GM19395 (cell line): ENCODE results near the gene SULT1C2.

Experiments used
- ATAC-seq: cut with Tn5 transposase; IDR thresholded peaks from one replicate; pipeline ENCODE4 v1.9.1; 2021; ENCODE audit warnings: mild to moderate bottlenecking, moderate library complexity; ENCODE audit not compliant: unreplicated experiment

Gene SULT1C2

GRCh38 chr2:108287169-108287568 is 1.5 kb upstream of the SULT1C2 start:
- no peak for ATAC-seq

GRCh38 chr2:108293850-108294249 is 5.2 kb downstream of the SULT1C2 start:
- ATAC-seq: no peak

- ATAC-seq: no peak
Observed at GRCh38 chr2:108297436-108298141, 8.9 kb downstream of the SULT1C2 start.

- no peak for ATAC-seq
Observed at GRCh38 chr2:108301558-108301957, 12.9 kb downstream of the SULT1C2 start.

GRCh38 chr2:108304975-108305374 is 16.3 kb downstream of the SULT1C2 start:
- peak; percentile 55 for ATAC-seq

GRCh38 chr2:108305901-108306300 is 17.2 kb downstream of the SULT1C2 start:
- ATAC-seq: no peak

GRCh38 chr2:108309903-108310302 is 21.2 kb downstream of the SULT1C2 start:
- no peak for ATAC-seq

- ATAC-seq: no peak
Observed at GRCh38 chr2:108314586-108315296, 26.0 kb downstream of the SULT1C2 start.

GRCh38 chr2:108315444-108315934 is 26.8 kb downstream of the SULT1C2 start:
- ATAC-seq: no peak

GRCh38 chr2:108316033-108316432 is 27.3 kb downstream of the SULT1C2 start:
- no peak for ATAC-seq

- ATAC-seq: no peak
Observed at GRCh38 chr2:108316461-108317258, 28.0 kb downstream of the SULT1C2 start.

GRCh38 chr2:108320326-108320922 is 31.7 kb downstream of the SULT1C2 start:
- ATAC-seq: no peak

- no peak for ATAC-seq
Observed at GRCh38 chr2:108323619-108324018, 34.9 kb downstream of the SULT1C2 start.

- ATAC-seq: no peak
Observed at GRCh38 chr2:108324531-108325255, 36.0 kb downstream of the SULT1C2 start.

- no peak for ATAC-seq
Observed at GRCh38 chr2:108325756-108326155, 37.1 kb downstream of the SULT1C2 start.

- no peak for ATAC-seq
Observed at GRCh38 chr2:108329771-108330170, 41.1 kb downstream of the SULT1C2 start.

- no peak for ATAC-seq
Observed at GRCh38 chr2:108330979-108331378, 42.3 kb downstream of the SULT1C2 start.

- no peak for ATAC-seq
Observed at GRCh38 chr2:108345951-108346350, 57.3 kb downstream of the SULT1C2 start.

- no peak for ATAC-seq
Observed at GRCh38 chr2:108346827-108347226, 58.1 kb downstream of the SULT1C2 start.

- no peak for ATAC-seq
Observed at GRCh38 chr2:108347786-108348185, 59.1 kb downstream of the SULT1C2 start.
